Esophagus squamous epithelium (tissue), 4 donors: ENCODE measurements around the gene MEP1B.

ENCODE experiments used
- CTCF ChIP-seq, 6 experiments: fragments of 450-650 bp in 4 of 6; fragments of 200-600 bp in 2 of 6; sonication (generic) in 2 of 6; IDR thresholded peaks; one replicate each; pipeline ENCODE4 v1.5.1; 2016 to 2019; ENCODE audit warnings: antibody characterized with exemption in 6 of 6, mild to moderate bottlenecking in 4 of 6, moderate library complexity in 4 of 6
- POLR2A ChIP-seq, 4 donors: fragments of 450-650 bp; IDR thresholded peaks; one replicate each; pipeline ENCODE4 v1.6.1; 2017; ENCODE audit warnings: antibody characterized with exemption in 4 of 4, mild to moderate bottlenecking in 4 of 4, moderate library complexity in 3 of 4

- TF ChIP-seq POLR2A (IDR thresholded peaks at IDR 0.05) (no peak), CTCF (IDR thresholded peaks at IDR 0.05) (no peak)
These were observed 33.0 kb upstream of the MEP1B start for GRCh38 chr18:32156855-32157254.
